Central memory CD4-positive, alpha-beta T cell (primary cell): ENCODE data around the gene SIRT1.
A peak's percentile ranks its signal among the peaks of the same experiment; 100 is the strongest.
"Not testable (repeated sequence)": the region's sequence is repeated elsewhere in the genome, so short reads cannot be mapped to it uniquely, and the experiment has no call there.

ENCODE experiments used
- DNase-seq: peaks from one replicate; pipeline ENCODE4 v3.0.0; 2022
- total RNA-seq, 3 experiments: gene quantifications; one replicate each; lab custom pipeline; 2026; lab: John Stamatoyannopoulos, UW

Gene SIRT1
- total RNA-seq = 42.5 to 127 (median 112) reads per million in 3 experiments

- DNase-seq = peak; percentile 93
These were observed at the start of gene SIRT1 for GRCh38 chr10:67884313-67884841. Gene SIRT1 (plus strand): TSS chr10:67884656. CDS start chr10:67884722, 66 bp downstream.

DNA sequence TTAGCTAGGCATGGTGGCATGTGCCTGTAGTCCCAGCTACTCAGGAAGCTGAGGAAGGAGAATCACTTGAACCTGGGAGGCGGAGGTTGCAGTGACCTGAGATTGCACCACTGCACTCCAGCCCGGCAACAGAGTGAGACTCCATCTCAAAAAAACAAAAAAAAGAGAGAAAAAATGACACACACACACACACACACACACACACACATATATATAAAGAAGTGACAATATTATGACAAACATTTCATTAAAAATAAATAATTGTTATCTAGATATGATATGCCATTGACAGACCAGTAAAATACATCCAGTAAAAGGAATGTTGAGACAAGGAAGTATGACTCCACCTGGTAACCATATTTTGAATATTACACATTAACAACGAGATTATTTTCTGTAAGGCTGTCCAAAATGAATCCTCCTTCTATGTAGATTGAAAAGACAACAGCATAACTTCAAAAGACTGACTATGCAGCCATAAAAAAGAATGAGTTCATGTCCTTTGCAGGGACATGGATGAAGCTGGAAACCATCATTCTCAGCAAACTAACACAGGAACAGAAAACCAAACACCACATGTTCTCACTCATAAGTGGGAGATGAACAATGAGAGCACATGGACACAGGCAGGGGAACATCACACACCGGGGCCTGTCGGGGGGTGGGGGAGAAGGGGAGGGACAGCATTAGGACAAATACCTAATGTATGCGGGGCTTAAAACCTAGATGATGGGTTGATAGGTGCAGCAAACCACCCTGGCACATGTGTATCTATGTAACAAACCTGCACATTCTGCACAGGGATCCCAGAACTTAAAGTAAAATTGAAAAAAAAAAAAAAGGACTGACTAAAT, 48.7 kb upstream of the SIRT1 start:
- not testable (repeated sequence) for DNase-seq

- DNase-seq = no peak
These were observed 48.0 kb upstream of the SIRT1 start for GRCh38 chr10:67836488-67836887.

- no peak for DNase-seq
These were observed 47.5 kb upstream of the SIRT1 start for GRCh38 chr10:67836972-67837371.

- no peak for DNase-seq
These were observed 46.7 kb upstream of the SIRT1 start, which contains the start of gene DNAJC12 for GRCh38 chr10:67837541-67838314. Gene DNAJC12 (minus strand): TSS chr10:67838188. CDS start chr10:67838011, 177 bp downstream.

DNA sequence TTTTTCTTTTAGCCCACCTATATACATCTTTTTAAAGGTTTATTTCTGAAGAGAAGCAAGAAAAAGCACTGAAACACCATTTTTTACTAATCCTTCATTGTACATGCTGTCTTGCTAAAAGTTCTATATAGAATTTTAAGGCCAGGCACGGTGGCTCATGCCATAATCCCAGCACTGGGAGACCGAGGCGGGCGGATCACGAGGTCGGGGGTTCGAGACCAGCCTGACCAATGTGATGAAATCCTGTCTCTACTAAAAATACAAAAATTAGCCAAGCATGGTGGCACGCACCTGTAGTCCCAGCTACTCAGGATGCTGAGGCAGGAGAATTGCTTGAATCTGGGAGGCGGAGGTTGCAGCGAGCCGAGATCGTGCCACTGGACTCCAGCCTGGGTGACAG, 44.9 kb upstream of the SIRT1 start:
- not testable (repeated sequence) for DNase-seq

DNA sequence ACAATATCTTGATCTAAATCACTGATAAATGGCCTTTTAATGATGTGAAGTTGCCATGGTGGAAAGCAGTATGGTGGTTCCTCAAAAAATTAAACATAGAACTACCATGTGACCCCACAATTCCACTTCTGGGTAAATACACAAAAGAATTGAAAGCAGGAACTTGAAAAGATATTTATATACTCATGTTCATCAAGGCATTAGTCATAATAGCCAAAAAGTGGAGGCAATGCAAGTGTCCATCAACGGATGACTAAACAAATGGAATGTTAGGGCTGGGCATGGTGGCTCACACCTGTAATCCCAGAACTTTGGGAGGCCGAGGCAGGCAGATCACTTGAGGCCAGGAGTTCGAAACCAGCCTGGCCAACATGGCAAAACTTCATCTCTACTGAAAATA, 44.5 kb upstream of the SIRT1 start:
- DNase-seq = no peak

DNA sequence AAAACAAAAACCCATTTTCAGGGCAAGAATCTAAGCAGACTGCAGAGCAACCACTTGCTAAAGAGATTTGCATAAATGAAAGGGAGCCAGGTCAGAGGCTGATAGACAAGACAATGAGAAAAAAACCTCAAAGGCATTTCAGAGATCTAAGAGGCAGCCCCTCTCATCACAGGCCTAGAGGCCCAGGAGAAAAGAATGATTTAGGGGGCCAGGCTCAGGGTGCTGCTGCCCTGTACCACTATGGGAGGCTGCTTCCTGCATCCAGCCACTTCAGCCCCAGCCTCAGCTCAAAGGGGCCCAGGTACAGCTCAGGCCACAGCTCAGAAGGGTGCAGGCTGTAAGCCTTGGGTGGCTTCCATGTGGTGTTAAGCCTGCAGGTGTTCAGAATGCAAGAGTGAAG, 42.7 kb upstream of the SIRT1 start:
- no peak for DNase-seq

- DNase-seq = no peak
These were observed 41.2 kb upstream of the SIRT1 start for GRCh38 chr10:67843284-67843683.

GRCh38 chr10:67849331-67850011, 35.0 kb upstream of the SIRT1 start:
- peak; percentile 87 for DNase-seq

DNA sequence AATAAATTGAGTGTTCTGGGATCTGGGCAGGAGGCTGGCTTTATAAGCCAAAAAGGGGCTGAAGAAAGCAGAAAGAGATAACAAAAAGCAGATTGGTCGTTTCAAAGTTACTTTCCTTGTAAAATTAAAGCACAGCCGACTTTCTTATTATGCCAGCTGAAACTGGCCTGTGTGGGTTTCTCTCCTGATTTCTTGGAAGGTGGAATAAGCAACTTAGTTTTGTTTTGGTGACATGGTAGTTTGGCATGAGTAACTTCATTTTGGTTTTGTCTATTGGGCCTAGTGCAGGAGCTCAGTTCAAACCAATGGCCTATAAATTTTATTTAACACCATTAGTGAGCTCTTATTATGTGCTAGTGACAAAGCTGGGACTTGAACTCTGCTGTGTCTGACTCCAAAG, 33.3 kb upstream of the SIRT1 start:
- DNase-seq = no peak

GRCh38 chr10:67852761-67853160, 31.7 kb upstream of the SIRT1 start:
- DNase-seq = no peak

GRCh38 chr10:67853512-67853911, 30.9 kb upstream of the SIRT1 start:
- DNase-seq = no peak

DNA sequence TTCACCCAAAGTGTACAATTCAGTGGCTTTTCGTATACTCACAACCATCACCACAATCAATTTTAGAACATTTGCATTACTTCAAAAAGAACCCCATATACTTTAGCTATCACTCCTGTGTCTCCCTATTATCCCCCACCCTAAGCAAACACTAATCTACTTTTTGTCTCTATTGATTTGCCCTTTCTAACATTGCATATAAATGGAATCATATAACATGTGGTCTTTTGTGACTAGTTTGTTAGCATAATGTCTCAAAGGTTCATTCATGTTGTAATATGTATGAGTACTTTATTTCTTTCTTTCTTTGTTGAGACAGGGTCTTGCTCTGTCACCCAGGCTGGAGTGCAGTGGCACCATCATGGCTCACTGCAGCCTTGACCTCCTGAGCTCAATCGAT, 25.5 kb upstream of the SIRT1 start:
- no peak for DNase-seq

DNA sequence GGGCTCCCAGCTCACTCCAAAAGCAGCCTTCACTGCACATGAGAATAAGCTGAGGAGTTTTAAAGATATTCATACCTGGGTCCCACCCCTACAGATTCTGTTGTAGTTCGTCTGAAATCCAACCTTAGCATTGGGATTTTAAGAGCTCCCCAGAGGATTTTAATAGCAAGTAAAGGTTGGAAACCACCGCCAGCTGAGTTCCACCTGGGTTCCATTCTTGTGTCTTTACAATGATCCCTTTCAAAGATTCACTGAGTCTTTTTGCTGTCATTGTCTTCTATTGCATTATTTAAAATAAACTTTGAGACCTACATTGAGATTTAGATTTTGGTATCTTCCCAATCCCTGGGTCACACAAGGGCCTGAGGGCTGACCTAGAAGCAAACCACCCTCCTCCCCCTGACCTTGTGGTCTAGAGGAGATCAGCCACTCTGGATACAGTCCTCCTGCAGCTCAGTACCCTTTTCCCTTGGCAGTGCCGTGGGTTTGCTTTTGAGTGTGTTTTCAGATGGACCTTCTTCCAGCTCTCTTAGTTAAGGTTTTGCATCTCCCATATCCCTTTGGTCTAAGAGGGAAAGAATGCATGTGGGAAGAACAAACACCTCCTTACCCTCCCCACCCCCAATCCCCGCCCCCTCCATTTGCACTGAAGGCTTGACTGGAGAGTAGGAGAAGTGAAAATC, 22.6 kb upstream of the SIRT1 start:
- no peak for DNase-seq

DNA sequence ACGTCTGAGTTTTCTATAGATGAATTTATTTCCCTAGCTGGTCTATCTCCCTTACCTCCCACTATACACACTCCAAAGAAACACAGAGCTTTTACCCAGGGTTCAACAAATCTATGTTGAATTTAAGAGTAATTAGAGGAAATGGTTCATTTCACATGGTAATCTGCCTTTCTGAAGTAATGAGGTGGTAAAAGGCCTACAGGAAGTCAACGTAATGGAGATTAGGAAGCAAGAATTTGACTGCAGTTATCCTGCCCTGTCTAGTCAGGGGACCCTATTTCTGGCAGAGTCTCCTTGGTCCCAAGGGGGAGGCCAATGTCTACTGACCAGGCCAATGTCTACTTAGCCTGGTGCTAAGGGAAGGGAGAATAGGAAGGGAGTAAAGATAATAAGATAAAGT, 21.4 kb upstream of the SIRT1 start:
- DNase-seq = no peak

GRCh38 chr10:67864607-67865371, 19.7 kb upstream of the SIRT1 start:
- DNase-seq = no peak

- no peak for DNase-seq
These were observed 16.3 kb upstream of the SIRT1 start for GRCh38 chr10:67868132-67868531.

DNA sequence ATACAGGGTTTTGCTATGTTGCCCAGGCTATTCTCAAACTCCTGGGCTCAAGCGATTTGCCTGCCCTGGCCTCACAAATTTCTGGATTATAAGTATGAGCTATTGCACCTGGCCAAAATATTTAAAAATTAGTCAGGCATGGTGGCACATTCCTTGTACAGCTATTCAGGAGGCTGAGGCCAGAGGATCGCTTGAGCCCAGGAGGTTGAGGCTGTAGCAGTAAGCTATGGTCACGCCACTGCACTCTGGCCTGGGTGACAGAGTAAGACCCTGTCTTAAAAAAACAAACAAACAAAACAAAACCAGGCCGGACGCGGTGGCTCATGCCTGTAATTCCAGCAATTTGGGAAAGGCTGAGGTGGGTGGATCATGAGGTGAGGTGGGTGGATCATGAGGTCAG, 14.5 kb upstream of the SIRT1 start:
- no peak for DNase-seq

DNA sequence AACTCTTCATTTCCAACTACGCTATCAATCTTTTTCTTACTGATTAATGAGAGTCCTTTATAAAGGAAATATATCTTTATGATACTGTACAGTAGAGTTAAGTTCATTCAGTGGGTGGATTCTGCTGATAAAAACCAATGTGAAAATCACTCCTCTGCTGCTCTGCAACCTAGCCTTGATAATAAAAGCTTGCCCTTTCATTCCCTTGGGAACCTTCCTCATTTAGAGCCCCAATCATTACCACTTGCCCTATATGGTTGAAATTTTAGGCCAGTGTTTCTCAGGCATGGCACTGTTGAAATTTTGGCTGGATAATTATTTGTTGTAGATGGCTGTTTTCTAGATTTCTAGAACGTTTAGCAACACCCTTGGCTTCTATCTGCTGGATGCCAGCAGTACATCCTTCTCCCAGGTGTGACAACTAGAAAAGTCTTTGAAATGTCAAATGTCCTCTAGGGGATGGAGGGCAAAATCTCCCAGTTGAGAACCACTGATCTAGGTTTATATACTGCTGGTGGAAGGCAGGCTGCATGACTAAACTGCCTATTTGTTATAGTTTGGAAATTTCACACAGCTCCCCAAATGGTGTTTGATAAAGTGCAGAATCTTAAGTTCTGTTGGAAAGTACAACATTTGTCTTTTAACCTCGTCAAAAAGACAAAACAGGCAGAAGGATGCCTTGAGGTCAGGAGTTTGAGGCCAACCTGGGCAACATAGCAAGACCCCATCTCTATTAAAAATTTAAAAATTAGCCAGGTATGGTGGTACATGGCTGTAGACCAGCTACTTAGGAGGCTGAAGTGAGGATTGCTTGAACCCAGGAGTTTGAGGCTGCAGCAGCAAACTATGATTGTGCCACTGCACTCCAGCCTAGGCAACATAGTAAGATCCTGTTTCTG, 8.9 kb upstream of the SIRT1 start:
- DNase-seq = no peak
